Astrocyte of the cerebellum (primary cell): ENCODE data around the gene ZNF324B.
A peak's percentile ranks its signal among the peaks of the same experiment; 100 is the strongest.

Source experiments
- DNase-seq: peaks from one replicate; pipeline ENCODE4 v3.0.0-alpha.2; 2011; ENCODE audit warnings: low read depth
- H3K4me3 ChIP-seq: 2 replicates; pipeline ENCODE4 v1.5.1; 2011; ENCODE audit warnings: mild to moderate bottlenecking, low read depth, low read length, moderate library complexity
- CTCF ChIP-seq: IDR thresholded peaks from 2 replicates; pipeline ENCODE4 v1.5.1; 2012; ENCODE audit warnings: low read length, low read depth, moderate library complexity, mild to moderate bottlenecking; ENCODE audit errors: missing control alignments
- in situ Hi-C: cut with HindIII; loops from 2 replicates; pipeline ENCODE4 v1.10.0; 2017; ENCODE audit warnings: low sequenced_read_pairs

Gene ZNF324B

GRCh38 chr19:58471736-58472135 lies 20.3 kb downstream of the ZNF324B start:
- in situ Hi-C loops: no loop called here
- no peak for TF ChIP-seq CTCF
- H3K4me3 ChIP-seq: no peak overlapping the region
- no peak for DNase-seq

GRCh38 chr19:58473775-58474174 lies 22.4 kb downstream of the ZNF324B start:
- H3K4me3 ChIP-seq: no peak overlapping the region
- in situ Hi-C loops: no loop called here
- no peak for DNase-seq
- no peak for TF ChIP-seq CTCF

- TF ChIP-seq CTCF: no peak
- in situ Hi-C loops: no loop called here
- H3K4me3 ChIP-seq: no peak overlapping the region
- peak; percentile 29 for DNase-seq
Observed at GRCh38 chr19:58474291-58474996, 23.0 kb downstream of the ZNF324B start.

- in situ Hi-C loops: no loop called here
- no peak for TF ChIP-seq CTCF
- no peak for DNase-seq
- H3K4me3 ChIP-seq: peak overlapping the region; percentile 52
Observed at GRCh38 chr19:58474997-58475713, 23.7 kb downstream of the ZNF324B start.

- no peak for TF ChIP-seq CTCF
- in situ Hi-C loops: no loop called here
- H3K4me3 ChIP-seq: peak within 1 kb of the TSS; percentile 52
- DNase-seq: peak; percentile 89
Observed at GRCh38 chr19:58475714-58476497, 24.5 kb downstream of the ZNF324B start, which contains the start of gene ZNF446. ZNF446 (plus strand) TSS chr19:58476352; CDS start chr19:58477219, 867 bp downstream.

GRCh38 chr19:58476498-58477015 lies 25.1 kb downstream of the ZNF324B start:
- in situ Hi-C loops: no loop called here
- no peak for DNase-seq
- TF ChIP-seq CTCF: no peak
- H3K4me3 ChIP-seq: peak overlapping the region; percentile 52
